GM12878 (cell line): ENCODE measurements around the gene GATAD2B. TPM values are rescaled to one million over a fixed set of nuclear protein-coding genes. Genes with fewer than 3 reads are reported as not detected.

Experiments used
- ATAC-seq: fragments of 200-7000 bp; cut with Tn5 transposase; 3 replicates; pipeline ENCODE4 v1.9.1; 2020; ENCODE audit warnings: mild to moderate bottlenecking, moderate library complexity
- BruUV-seq: library from RNA; stranded (reverse); fragments of 400-500 nt; replicated peaks from 2 replicates; lab custom pipeline; 2021; lab: Mats Ljungman, UMichigan
- CTCF ChIA-PET: fragments of 300-600 bp; sonication (Branson Sonifier 250); formaldehyde crosslinking; extraction: SDS; loops from one replicate; lab custom pipeline; 2021; ENCODE audit warnings: inconsistent platforms; lab: Yijun Ruan, JAX
- POLR2A ChIA-PET: fragments of 350-600 bp; formaldehyde crosslinking; extraction: SDS; loops from one replicate; lab custom pipeline; 2021; ENCODE audit warnings: inconsistent platforms; lab: Charles Lee
- RAD21 ChIA-PET: fragments of 300-600 bp; sonication (Branson Sonifier 250); formaldehyde crosslinking; loops from one replicate; lab custom pipeline; 2023; ENCODE audit warnings: antibody characterized with exemption; ENCODE audit not compliant: unreplicated experiment; lab: Charles Lee
- SMC1A ChIA-PET: fragments of 300-600 bp; sonication (Branson Sonifier 250); formaldehyde crosslinking; loops from one replicate; lab custom pipeline; 2023; ENCODE audit not compliant: unreplicated experiment, uncharacterized antibody; lab: Charles Lee
- DNase-seq: peaks from one replicate; pipeline ENCODE4 v3.0.0-alpha.2; 2011; ENCODE audit warnings: low read depth, low spot score
- FAIRE-seq: peaks from 3 replicates; lab custom pipeline; 2011; peaks lifted over from hg19 to GRCh38; lab: Jason Lieb, UNC
- H2AFZ ChIP-seq: 2 replicates; pipeline ENCODE4 v1.6.0; 2011; ENCODE audit warnings: low read depth, low read length, control low read depth; ENCODE audit not compliant: control insufficient read depth
- H3K27ac ChIP-seq: 2 replicates; pipeline ENCODE4 v1.5.1; 2011; ENCODE audit warnings: control low read depth; ENCODE audit not compliant: control insufficient read depth, insufficient read depth
- H3K27me3 ChIP-seq, 2 experiments: replicated peaks in 1 of 2; 2 replicates each; pipeline versions ENCODE4 v1.6.0 to v1.6.1; 2011; ENCODE audit warnings: low read length in 1 of 2; ENCODE audit not compliant: control insufficient read depth in 2 of 2, insufficient read depth in 2 of 2
- H3K36me3 ChIP-seq, 2 experiments: 2 replicates each; pipeline ENCODE4 v1.5.1; 2011; ENCODE audit warnings: low read length in 1 of 2; ENCODE audit not compliant: control insufficient read depth in 2 of 2, insufficient read depth in 2 of 2
- H3K4me1 ChIP-seq: 2 replicates; pipeline ENCODE4 v1.6.1; 2011; ENCODE audit warnings: mild to moderate bottlenecking, low read length, moderate library complexity, mixed read lengths; ENCODE audit not compliant: control insufficient read depth, insufficient read depth
- H3K4me2 ChIP-seq: 2 replicates; pipeline ENCODE4 v1.6.0; 2011; ENCODE audit warnings: control low read depth; ENCODE audit not compliant: control insufficient read depth, insufficient read depth
- H3K4me3 ChIP-seq: fragments of 200-600 bp; sonication (generic); 2 replicates; pipeline ENCODE4 v1.5.1; 2016
- H3K79me2 ChIP-seq: 2 replicates; pipeline ENCODE4 v1.6.0; 2011; ENCODE audit warnings: low read length; ENCODE audit not compliant: control insufficient read depth, insufficient read depth
- H3K9ac ChIP-seq: 2 replicates; pipeline ENCODE4 v1.8.0; 2011; ENCODE audit warnings: low read length, control low read depth, mixed read lengths; ENCODE audit not compliant: control insufficient read depth, insufficient read depth
- H3K9me3 ChIP-seq: replicated peaks from 3 replicates; pipeline ENCODE4 v1.5.1; 2011; ENCODE audit warnings: mild to moderate bottlenecking, low read length; ENCODE audit not compliant: control insufficient read depth, insufficient read depth
- H4K20me1 ChIP-seq: 2 replicates; pipeline ENCODE4 v1.6.0; 2011; ENCODE audit not compliant: control insufficient read depth, insufficient read depth
- DPF2 ChIP-seq: fragments of 450-650 bp; IDR thresholded peaks from 2 replicates; pipeline ENCODE4 v1.6.1; 2017; ENCODE audit warnings: mild to moderate bottlenecking
- EED ChIP-seq: sonication (generic); IDR thresholded peaks from 2 replicates; pipeline ENCODE4 v1.6.1; 2016; ENCODE audit warnings: antibody characterized with exemption, low read depth
- ETV6 ChIP-seq, 2 experiments: fragments of 450-650 bp in 1 of 2; IDR thresholded peaks in 1 of 2; conservative IDR thresholded peaks in 1 of 2; 2 replicates each; pipeline ENCODE4 v1.6.1; 2014; ENCODE audit warnings: antibody characterized with exemption in 1 of 2, borderline replicate concordance in 1 of 2, low read depth in 1 of 2, mild to moderate bottlenecking in 1 of 2, moderate library complexity in 1 of 2
- GATAD2B ChIP-seq: fragments of 450-650 bp; conservative IDR thresholded peaks from 2 replicates; pipeline ENCODE4 v1.6.1; 2017; ENCODE audit warnings: low read depth, mild to moderate bottlenecking, moderate library complexity
- HCFC1 ChIP-seq: fragments of 150-350 bp; IDR thresholded peaks from 2 replicates; pipeline ENCODE4 v1.6.1; 2014; ENCODE audit warnings: low read length
- RB1 ChIP-seq: fragments of 450-650 bp; formaldehyde crosslinking; IDR thresholded peaks from 2 replicates; pipeline ENCODE4 v1.6.1; 2017; ENCODE audit warnings: mild to moderate bottlenecking, borderline replicate concordance
- SIN3A ChIP-seq: IDR thresholded peaks from 2 replicates; pipeline ENCODE4 v1.6.1; 2012; ENCODE audit warnings: low read depth, low read length, improper control_type of control experiment
- SMARCA5 ChIP-seq: fragments of 450-650 bp; IDR thresholded peaks from 2 replicates; pipeline ENCODE4 v1.6.1; 2017; ENCODE audit warnings: mild to moderate bottlenecking
- SPI1 ChIP-seq: IDR thresholded peaks from 2 replicates; pipeline ENCODE4 v1.6.1; 2011; ENCODE audit warnings: low read depth, mild to moderate bottlenecking, low read length, moderate library complexity, borderline replicate concordance; ENCODE audit not compliant: insufficient read depth
- SREBF1 ChIP-seq: IDR thresholded peaks from 2 replicates; pipeline ENCODE4 v1.6.1; 2012; ENCODE audit warnings: mild to moderate bottlenecking, low read length
- TBL1XR1 ChIP-seq: IDR thresholded peaks from 2 replicates; pipeline ENCODE4 v1.6.1; 2012; ENCODE audit warnings: low read depth, low read length, improper control_type of control experiment
- ZBED1 ChIP-seq: IDR thresholded peaks from 2 replicates; pipeline ENCODE4 v1.6.1; 2016; ENCODE audit warnings: borderline replicate concordance
- WGBS: methylation state at CpG from one replicate; pipeline ENCODE4 v1.1.6; 2016; ENCODE audit warnings: low lambda C conversion rate; ENCODE audit not compliant: insufficient replicate concordance, insufficient coverage; ENCODE audit errors: missing lambda C conversion rate; 5-methylcytosine and 5-hydroxymethylcytosine counted together
- in situ Hi-C: fragments of 300-500 bp; cut with MboI; formaldehyde crosslinking; loops from 9 replicates; pipeline ENCODE4 v1.14.3; 2018; ENCODE audit warnings: mixed read lengths
- intact Hi-C: fragments of 100-400 bp; cut with micrococcal nuclease; formaldehyde crosslinking; loops from one replicate; pipeline ENCODE4 v1.14.2; 2022; ENCODE audit not compliant: unreplicated experiment
- polyA plus RNA-seq, 11 experiments: library from polyadenylated mRNA; depleted of rRNA in 4 of 11; unstranded in 6 of 11; stranded (reverse) in 5 of 11; fragments of >200 nt; fragmentation: Nextera tagmentation in 4 of 11; fragmentation: Illumina TruSeq in 1 of 11; extraction: Ambion mirVana in 4 of 11; extraction: Trizol in 1 of 11; gene quantifications; 1 replicate in 1 of 11; 2 replicates in 10 of 11; pipeline versions ENCODE4 v1.2.1 to v1.2.3, GENCODE V29; 2011 to 2016; ENCODE audit warnings: inconsistent platforms in 2 of 11, missing spikeins in 2 of 11, low read depth in 1 of 11
- total RNA-seq, 4 experiments: library from RNA; depleted of rRNA in 3 of 4; stranded (reverse); fragments of >200 nt in 3 of 4; fragmentation: Illumina TruSeq in 1 of 4; extraction: Trizol in 1 of 4; gene quantifications; 2 replicates each; pipeline versions ENCODE4 v1.2.1 to v1.2.3, GENCODE V29; 2013 to 2021
- TF ChIP-seq, protein P1 (sequence below): IDR thresholded peaks from 2 replicates; pipeline ENCODE4 v1.6.1; 2012; ENCODE audit warnings: low read depth, low read length, improper control_type of control experiment
- TF ChIP-seq, protein P2 (sequence below): fragments of 450-650 bp; IDR thresholded peaks from 2 replicates; pipeline ENCODE4 v1.6.1; 2018; ENCODE audit warnings: mild to moderate bottlenecking, low read depth, moderate library complexity; ENCODE audit not compliant: partially characterized antibody
- TF ChIP-seq, protein P3 (sequence below): IDR thresholded peaks from 2 replicates; pipeline ENCODE4 v1.6.1; 2011; ENCODE audit warnings: borderline replicate concordance, low read depth, mild to moderate bottlenecking, moderate library complexity, mixed read lengths, low read length; ENCODE audit not compliant: insufficient read depth; ENCODE audit errors: extremely low read length

GATAD2B gene
- total and polyA plus RNA-seq, 10 of the 15 experiments (the other 5 are each of a cell fraction or from before 2014, with no cell fraction given) = 2.4 to 63.1 (median 8.7) TPM

DNA sequence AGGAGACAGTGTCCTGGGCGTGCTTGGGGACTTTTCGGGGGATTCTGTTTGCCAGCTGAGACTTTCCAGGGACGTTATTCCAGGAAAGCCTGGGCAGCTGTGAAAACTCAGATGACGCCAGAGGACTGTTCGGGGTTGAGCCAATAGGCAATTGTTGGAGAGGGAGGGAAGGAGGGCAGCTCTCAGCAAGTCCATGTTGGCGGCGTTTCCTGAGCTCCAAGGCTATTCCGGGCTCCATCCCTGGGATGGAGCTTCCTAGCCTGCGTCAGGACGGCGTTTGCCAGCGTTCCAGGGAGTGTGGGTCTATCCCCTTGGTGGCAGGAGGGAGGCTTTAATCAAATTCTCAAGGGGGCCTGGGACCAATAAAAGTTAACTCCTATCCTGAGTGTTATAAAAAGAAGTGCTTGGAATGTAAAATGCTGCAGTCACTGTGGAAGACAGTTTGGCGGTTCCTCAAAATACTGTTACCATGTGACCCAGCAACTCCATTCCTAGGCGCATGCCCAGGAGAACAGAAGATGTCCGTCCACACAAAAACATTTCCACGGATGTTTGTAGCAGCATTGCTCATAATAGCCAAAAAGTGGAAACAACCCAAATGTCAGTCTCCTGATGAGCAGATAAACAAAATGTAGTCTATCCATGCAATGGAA, 132.3 kb downstream of the GATAD2B start:
- RAD21 ChIA-PET = interaction anchor here (1.0 to 1.7 kb wide), 4 partner anchors 15 to 155 kb away, joined by 3 to 6 read pairs (median 4); partner anchors contain the start of gene SLC27A3
- Histone ChIP-seq H3K9ac (peak overlapping the region; percentile 31), H3K27me3 (no peaks in the 10 kb centered on the region), H3K9me3 (no peaks in the 10 kb centered on the region), H3K4me3 (0 out of 2 replicates have a peak overlapping the region, but pooled peaks have one; percentile 2), H3K79me2 (no peaks in the 10 kb centered on the region)
- FAIRE-seq = no peak
- SMC1A ChIA-PET = interaction anchor here (0.9 to 3.5 kb wide), 6 partner anchors 15 to 197 kb away, joined by 3 to 21 read pairs (median 4); partner anchors contain the start of genes JTB and RAB13
- WGBS = 80% methylated on average over 16 of the region's 16 CpGs
- in situ Hi-C loops = loop anchor here (10.0 kb wide), 1 partner anchor 194 kb away; the partner anchor contains the start of gene RAB13
- POLR2A ChIA-PET = interaction anchor here (0.8 kb wide), 1 partner anchor 199 kb away, joined by 5 read pairs; the partner anchor contains the start of gene RPS27
- TF ChIP-seq EED (peak; percentile 41; the same call in 1 of the 2 replicates), RB1 (no peak), SMARCA5 (peak; percentile 10; the same call in 1 of the 2 replicates), SPI1 (peak; percentile 31; the same call in 1 of the 2 replicates), TBL1XR1 (no peak), ETV6 (conservative IDR thresholded peaks at IDR 0.05 in 1 of 2, IDR thresholded peaks at IDR 0.05 in 1 of 2; ENCODE audit: borderline replicate concordance in 1 of 2, low read depth in 1 of 2) (no peak), SIN3A (no peak), SREBF1 (no peak), HCFC1 (no peak), ZBED1 (no peak), GATAD2B (no peak), DPF2 (no peak)
- TF ChIP-seq, protein P1, sequence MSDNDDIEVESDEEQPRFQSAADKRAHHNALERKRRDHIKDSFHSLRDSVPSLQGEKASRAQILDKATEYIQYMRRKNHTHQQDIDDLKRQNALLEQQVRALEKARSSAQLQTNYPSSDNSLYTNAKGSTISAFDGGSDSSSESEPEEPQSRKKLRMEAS = no peak
- TF ChIP-seq, protein P2, sequence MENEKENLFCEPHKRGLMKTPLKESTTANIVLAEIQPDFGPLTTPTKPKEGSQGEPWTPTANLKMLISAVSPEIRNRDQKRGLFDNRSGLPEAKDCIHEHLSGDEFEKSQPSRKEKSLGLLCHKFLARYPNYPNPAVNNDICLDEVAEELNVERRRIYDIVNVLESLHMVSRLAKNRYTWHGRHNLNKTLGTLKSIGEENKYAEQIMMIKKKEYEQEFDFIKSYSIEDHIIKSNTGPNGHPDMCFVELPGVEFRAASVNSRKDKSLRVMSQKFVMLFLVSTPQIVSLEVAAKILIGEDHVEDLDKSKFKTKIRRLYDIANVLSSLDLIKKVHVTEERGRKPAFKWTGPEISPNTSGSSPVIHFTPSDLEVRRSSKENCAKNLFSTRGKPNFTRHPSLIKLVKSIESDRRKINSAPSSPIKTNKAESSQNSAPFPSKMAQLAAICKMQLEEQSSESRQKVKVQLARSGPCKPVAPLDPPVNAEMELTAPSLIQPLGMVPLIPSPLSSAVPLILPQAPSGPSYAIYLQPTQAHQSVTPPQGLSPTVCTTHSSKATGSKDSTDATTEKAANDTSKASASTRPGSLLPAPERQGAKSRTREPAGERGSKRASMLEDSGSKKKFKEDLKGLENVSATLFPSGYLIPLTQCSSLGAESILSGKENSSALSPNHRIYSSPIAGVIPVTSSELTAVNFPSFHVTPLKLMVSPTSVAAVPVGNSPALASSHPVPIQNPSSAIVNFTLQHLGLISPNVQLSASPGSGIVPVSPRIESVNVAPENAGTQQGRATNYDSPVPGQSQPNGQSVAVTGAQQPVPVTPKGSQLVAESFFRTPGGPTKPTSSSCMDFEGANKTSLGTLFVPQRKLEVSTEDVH = no peak
- TF ChIP-seq, protein P3, sequence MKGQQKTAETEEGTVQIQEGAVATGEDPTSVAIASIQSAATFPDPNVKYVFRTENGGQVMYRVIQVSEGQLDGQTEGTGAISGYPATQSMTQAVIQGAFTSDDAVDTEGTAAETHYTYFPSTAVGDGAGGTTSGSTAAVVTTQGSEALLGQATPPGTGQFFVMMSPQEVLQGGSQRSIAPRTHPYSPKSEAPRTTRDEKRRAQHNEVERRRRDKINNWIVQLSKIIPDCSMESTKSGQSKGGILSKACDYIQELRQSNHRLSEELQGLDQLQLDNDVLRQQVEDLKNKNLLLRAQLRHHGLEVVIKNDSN = peak; percentile 33
- TF ChIP-seq, all 136 proteins: peak for 4
- intact Hi-C loops = no loop called here
- ATAC-seq (peak; percentile 24), DNase-seq (no peak)
- BruUV-seq = TSS peak; percentile 85
- Histone ChIP-seq H3K36me3 (no peaks in the 10 kb centered on the region), H3K4me1 (peaks cover 34% of the 10 kb centered on the region), H2AFZ (peak overlapping the region; percentile 79), H4K20me1 (no peaks in the 10 kb centered on the region), H3K4me2 (peak overlapping the region; percentile 76), H3K27ac (peak overlapping the region; percentile 91)
- CTCF ChIA-PET = interaction anchor here (0.6 to 4.0 kb wide), 8 partner anchors 15 to 412 kb away, joined by 3 to 20 read pairs (median 3); partner anchors contain the start of genes DENND4B, RAB13 and SLC27A3
